A549 treated with CORT108297 at 1 μM for 4 hours (cell line): ENCODE results near the gene NLRC3. TPM values are rescaled to one million over a fixed set of nuclear protein-coding genes. Genes with fewer than 3 reads are reported as not detected.

ENCODE experiments used
- total RNA-seq: library from RNA; stranded (reverse); fragments of 200-300 nt; extraction: Qiagen RNA extraction; gene quantifications from 5 replicates; pipeline ENCODE4 v1.2.3, GENCODE V29; 2022

Gene NLRC3
- total RNA-seq = 0.01 to 0.05 TPM (median 0.02 TPM) in 4 of 5 replicates, not detected in the other

GRCh38 chr16:3577302-3577752, at the start of gene NLRC3:
Gene NLRC3, minus strand, starts transcription at chr16:3577403. Its CDS starts 12,367 bp downstream, at chr16:3565036.

GRCh38 chr16:3611146-3611975, 34.2 kb upstream of the NLRC3 start, which contains the start of gene SLX4:
Gene SLX4, minus strand, starts transcription at chr16:3611606. Its CDS starts 2,642 bp downstream, at chr16:3608964.

GRCh38 chr16:3495176-3495575, 82.0 kb downstream of the NLRC3 start, which contains the start of gene C16orf90:
Gene C16orf90, minus strand, starts transcription at chr16:3495489. Its CDS starts 68 bp downstream, at chr16:3495421.

Other genes starting within 250 kb of the NLRC3 start
- not detected in 5 replicates for gene OR2C1, start 221.5 kb downstream of the NLRC3 start, total RNA-seq
- gene ZSCAN32, start 176.4 kb downstream of the NLRC3 start, total RNA-seq = 10.7 to 18.4 TPM (median 15.1 TPM) in 5 replicates
- gene ZNF174, start 176.2 kb downstream of the NLRC3 start, total RNA-seq = 11.4 to 13.7 TPM (median 13.1 TPM) in 5 replicates
- gene ZNF597, start 133.9 kb downstream of the NLRC3 start, total RNA-seq = 0.82 to 1.1 TPM (median 0.95 TPM) in 5 replicates
- 46.0 to 56.4 TPM (median 55.2 TPM) in 5 replicates for gene NAA60, start 133.7 kb downstream of the NLRC3 start, total RNA-seq
- not detected in 5 replicates for gene C16orf90, start 81.9 kb downstream of the NLRC3 start, total RNA-seq
- 18.8 to 23.2 TPM (median 21.7 TPM) in 5 replicates for gene CLUAP1, start 76.4 kb downstream of the NLRC3 start, total RNA-seq
- gene SLX4, start 34.2 kb upstream of the NLRC3 start, total RNA-seq = 4.1 to 5.6 TPM (median 4.7 TPM) in 5 replicates
- gene DNASE1, start 77.3 kb upstream of the NLRC3 start, total RNA-seq = 2.8 to 5.7 TPM (median 4.2 TPM) in 5 replicates
- gene TRAP1, start 140.1 kb upstream of the NLRC3 start, total RNA-seq = 115 to 143 TPM (median 140 TPM) in 5 replicates